CD4-positive, alpha-beta T cell treated with Interleukin-1 beta for 1 hour (primary cell): ENCODE results near the gene BCAR1.
"Not testable (repeated sequence)": the region's sequence is repeated elsewhere in the genome, so short reads cannot be mapped to it uniquely, and the experiment has no call there.

Experiments used
- DNase-seq, 2 donors: peaks; one replicate each; pipeline ENCODE4 v3.0.0-alpha.2; 2020 to 2022

Gene BCAR1

DNA sequence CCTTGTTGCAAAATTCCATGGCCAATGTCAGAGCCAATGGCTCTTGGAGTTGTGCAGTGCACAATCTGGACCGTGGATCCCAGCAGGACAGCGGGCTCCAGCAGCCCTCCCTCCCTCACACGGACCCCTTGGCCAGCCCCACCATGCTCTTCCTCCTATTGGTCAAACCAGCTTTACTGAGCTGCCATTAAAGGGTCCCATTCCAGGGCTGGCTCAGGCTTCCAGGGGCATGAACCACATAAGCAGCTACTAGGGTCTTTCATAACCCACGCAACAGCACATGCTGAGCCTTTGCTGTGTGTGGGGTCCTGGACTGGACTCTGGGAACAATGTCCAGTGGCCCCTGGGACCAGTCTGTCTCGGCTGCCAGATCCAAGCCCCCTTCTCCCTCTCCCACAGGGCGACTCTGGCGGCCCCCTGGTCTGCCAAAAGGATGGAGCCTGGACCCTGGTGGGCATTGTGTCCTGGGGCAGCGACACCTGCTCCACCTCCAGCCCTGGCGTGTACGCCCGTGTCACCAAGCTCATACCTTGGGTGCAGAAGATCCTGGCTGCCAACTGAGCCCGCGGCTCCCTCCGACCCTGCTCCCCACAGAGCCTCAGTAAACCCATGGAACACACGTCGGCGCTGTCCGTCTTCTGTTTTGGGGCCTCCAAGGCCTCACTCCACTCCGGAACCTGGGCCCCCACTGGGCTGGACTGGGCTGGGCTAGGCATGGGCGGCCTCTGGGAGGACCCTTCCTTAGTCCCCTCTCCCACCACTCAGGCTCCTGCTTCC is 26.9 kb downstream of the BCAR1 start:
- DNase-seq = no peak

DNA sequence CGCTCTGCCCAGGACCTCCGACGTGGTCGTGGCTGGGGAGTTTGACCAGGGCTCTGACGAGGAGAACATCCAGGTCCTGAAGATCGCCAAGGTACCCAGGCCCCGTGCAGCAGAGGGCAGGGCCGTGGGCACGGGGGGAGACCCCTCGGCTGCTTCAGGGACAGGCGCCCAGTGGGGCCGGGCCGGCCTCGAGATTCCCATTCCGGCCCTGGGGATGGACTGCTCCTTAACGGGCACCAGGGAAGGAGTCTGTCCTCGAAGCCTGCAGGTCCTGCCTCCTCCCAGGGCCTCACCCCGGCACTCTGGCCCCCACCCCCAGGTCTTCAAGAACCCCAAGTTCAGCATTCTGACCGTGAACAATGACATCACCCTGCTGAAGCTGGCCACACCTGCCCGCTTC is 28.3 kb downstream of the BCAR1 start:
- DNase-seq = not testable (repeated sequence)

- no peak for DNase-seq
These were observed 29.1 kb downstream of the BCAR1 start for GRCh38 chr16:75222271-75222783.

DNA sequence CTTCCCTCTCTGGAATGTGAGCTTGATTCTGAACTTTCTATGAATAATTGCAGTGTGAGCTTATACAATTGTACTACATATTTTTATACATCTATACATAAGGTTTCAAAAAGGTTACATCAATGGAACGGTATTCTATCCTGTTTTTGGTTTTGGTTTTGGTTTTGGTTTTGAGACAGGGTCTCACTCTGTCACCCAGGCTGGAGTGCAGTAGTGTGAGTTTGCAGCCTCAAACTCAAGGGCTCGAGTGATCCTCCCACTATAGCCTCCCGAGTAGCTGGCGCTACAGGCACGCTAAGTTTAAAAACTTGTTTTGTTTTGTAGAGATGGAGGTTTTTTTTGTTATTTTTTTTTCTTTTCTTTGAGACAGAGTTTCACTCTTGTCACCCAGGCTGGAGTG is 31.6 kb downstream of the BCAR1 start:
- DNase-seq = peak in 1 of 2 donors; percentile 22

DNA sequence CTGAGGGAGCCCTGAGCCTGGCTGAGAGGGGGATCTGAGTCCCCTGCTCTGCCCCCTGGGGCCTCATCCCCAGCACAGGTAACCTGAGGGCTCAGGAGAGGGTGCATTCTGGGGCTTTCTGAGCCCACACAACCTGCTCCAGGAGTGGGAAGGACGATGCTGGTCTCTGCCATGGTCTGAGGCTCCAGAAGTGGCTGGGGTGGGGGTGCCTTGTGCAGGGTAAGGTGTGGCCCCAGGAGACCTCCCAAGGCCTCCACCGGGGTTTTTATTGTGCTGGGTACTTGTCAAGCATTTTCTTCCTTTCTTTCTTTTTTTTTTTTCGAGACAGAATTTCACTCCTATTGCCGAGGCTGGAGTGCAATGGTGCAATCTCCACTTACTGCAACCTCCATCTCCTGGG is 32.3 kb downstream of the BCAR1 start:
- DNase-seq = no peak

DNA sequence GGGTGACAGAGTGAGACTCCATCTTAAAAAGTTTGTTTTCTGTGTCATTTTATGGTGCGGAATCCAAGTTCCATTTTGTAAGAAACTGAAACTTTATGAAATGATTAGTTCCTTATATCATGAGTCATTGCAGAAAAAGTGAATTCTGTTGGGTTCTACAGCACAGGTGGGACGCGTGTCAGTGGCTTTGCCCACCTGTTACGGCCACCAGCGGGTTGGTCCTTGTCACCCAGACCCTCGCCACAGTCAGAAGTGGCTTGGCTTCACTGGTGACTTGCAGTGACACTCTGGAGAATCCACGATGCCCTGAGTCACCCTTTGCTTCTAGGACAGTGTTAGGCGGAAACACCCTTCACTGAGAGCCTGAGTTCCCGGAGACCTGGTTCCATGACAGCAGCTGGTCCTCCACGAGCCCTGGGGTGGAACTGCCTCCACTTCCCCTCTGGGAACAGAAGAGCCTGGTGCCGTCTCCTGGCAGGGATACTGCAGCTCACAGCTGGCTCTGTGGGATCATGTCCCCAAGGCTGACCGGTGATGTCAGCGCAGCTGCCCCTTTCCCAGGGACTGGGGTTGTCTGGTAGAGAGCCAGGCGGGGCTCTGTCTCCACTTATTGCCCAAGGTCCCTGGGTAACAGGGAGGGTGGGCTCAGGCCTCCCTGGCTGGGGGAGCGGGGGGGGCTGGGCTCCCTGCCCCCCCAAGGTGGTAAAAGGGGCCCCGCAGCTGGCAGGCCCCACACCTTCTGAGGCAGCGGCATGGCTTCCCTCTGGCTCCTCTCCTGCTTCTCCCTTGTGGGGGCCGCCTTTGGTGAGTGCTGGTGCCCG is 33.0 kb downstream of the BCAR1 start, which contains the start of gene CTRB1:
TSS of gene CTRB1 (plus strand) at position 733 of the 821 bp plus-strand sequence. CDS start at position 753, 20 bp downstream.
- no peak for DNase-seq

GRCh38 chr16:75217389-75217851 is 34.0 kb downstream of the BCAR1 start:
- no peak for DNase-seq

GRCh38 chr16:75216576-75216975 is 34.8 kb downstream of the BCAR1 start:
- no peak for DNase-seq

- no peak for DNase-seq
These were observed 35.3 kb downstream of the BCAR1 start for GRCh38 chr16:75216127-75216526.

DNA sequence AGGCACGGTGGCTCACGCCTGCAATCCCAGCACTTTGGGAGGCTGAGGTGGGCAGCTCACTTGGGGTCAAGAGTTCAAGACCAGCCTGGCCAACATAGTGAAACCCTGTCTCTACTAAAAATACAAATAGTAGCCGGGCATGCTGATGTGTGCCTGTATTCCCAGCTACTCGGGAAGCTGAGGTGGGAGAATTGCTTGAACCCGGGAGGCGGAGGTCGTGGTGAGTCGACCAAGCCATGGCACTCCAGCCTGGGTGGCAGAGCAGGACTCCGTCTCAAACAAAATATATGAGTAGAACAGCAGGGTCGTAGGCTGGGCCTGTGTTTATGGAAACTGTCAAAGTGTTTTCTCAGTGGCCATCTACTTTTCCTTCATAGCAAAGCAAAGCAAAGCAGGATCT is 40.1 kb downstream of the BCAR1 start:
- not testable (repeated sequence) for DNase-seq

- DNase-seq = no peak
These were observed 41.5 kb downstream of the BCAR1 start for GRCh38 chr16:75209944-75210343.

- not testable (repeated sequence) for DNase-seq
These were observed 41.9 kb downstream of the BCAR1 start for GRCh38 chr16:75209514-75209913.

DNA sequence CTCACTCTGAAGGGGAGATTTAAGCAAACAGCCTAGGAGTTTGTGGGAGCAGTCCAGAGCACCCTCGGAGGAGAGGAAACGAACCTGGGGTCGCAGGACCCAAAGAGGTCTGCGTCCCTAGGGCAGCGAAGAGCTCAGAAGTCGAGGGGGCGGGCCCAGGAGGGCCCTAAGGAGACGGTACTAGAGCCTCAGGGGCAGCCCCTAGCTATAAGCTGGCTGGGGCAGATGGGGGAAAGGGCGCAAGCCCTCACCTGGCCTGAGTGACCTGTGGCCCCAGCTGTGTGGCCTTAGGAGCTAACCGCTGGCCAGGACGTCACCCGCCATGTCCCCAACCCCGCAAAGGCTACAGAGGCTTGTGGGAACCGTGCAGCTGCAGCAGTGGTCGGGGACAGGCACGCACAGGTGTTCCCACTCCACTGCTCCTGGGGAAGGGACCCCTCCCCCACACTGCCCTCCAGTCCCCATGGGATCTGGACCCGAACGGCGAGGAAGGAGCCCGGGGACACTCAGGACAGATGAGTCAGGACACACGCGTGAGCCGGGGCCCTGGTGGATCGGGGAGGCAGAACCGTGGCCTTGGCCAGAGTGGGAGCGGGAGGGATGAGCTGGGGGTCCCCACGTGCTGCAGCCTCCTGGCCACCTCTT is 42.4 kb downstream of the BCAR1 start:
- DNase-seq = no peak

DNA sequence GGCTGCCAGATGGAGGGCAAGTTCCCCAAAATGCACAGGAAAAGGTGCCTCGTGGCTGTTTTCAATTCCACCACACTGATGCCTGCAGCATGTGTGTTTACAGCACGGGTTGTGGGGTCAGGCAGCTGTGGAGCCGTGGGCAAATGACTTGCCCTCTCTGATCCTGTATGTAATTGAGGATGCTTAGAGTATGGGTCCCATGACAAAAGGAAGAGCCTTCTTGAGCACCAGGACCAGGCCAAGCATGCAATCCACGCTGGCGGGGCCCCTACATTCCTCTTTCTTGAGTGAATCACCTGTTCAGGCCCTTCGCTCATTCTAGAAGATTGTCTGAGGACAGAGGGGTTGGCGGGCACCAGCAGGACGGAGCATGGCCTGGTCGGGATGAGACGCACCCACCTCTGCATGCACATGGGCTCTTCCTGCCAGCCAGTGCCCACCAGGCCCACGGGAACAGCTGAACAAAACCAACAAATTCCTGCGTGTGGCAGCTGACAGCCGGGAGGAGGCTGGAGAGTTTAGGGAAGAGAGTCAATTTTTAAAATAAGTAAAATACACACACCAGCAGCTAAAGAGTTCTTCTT is 43.1 kb downstream of the BCAR1 start:
- DNase-seq = no peak

- DNase-seq = no peak
These were observed 43.6 kb downstream of the BCAR1 start for GRCh38 chr16:75207831-75208230.

DNA sequence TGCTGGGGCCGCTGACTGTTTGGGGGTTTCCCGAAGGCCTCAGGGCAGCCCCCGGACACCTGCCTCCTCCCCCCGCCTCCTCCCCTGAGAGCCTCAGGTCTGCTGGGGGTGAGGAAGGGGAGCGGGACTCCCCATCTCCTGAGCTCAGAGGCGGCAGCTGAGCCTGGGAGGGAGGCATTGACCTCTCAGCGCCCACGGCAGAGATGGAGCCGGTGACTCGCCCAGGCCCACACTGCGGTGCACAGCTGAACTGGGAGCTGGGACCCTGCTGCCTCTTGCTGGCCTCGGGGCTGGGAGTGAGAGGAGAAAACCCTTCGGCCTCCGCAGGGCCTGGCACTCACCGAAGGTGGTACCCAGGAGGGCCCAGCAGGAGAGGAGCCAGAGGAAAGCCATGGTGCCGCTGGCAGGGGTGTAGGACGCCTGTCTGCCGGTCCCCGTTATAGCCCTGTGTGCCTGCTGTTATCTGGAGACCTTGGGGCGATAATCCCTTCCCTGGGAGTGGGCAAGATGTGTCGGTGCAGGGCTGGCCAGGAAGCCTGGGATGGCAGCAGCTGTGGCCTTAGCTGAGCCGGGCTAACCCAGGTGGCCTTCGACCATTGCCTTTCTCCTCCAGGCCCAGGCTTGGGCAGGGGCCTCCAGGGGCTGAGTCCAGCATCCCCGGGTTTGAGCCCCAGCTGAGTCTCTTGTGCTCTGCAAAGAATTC is 44.5 kb downstream of the BCAR1 start, which contains the start of gene CTRB2:
TSS of gene CTRB2 (minus strand) at position 413 of the 703 bp plus-strand sequence. CDS start at position 393, 20 bp downstream.
- DNase-seq = no peak

- not testable (repeated sequence) for DNase-seq
These were observed 45.3 kb downstream of the BCAR1 start for GRCh38 chr16:75205961-75206748.

DNA sequence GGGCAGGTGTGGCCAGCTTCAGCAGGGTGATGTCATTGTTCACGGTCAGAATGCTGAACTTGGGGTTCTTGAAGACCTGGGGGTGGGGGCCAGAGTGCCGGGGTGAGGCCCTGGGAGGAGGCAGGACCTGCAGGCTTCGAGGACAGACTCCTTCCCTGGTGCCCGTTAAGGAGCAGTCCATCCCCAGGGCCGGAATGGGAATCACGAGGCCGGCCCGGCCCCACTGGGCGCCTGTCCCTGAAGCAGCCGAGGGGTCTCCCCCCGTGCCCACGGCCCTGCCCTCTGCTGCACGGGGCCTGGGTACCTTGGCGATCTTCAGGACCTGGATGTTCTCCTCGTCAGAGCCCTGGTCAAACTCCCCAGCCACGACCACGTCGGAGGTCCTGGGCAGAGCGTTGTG is 46.0 kb downstream of the BCAR1 start:
- DNase-seq = not testable (repeated sequence)

DNA sequence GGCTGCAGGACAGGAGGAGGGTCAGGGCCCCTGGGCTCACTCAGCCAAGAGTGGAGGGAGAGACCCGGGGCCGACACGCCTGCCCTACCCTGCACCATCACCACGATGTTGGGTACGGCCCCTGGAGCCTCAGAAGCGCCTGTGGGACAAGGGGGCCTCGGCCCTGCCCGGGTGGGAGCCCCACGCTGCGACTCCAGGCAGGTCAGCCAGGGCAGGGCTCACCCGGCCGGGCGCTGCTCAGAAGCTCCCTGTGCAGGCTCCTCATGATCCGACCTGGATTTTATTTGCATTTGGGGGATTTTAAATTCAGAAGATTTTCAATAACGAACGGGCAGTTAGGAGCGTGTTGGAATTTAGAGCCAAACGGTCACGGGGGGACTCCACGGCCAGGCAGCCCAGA is 46.5 kb downstream of the BCAR1 start:
- DNase-seq = not testable (repeated sequence)

DNA sequence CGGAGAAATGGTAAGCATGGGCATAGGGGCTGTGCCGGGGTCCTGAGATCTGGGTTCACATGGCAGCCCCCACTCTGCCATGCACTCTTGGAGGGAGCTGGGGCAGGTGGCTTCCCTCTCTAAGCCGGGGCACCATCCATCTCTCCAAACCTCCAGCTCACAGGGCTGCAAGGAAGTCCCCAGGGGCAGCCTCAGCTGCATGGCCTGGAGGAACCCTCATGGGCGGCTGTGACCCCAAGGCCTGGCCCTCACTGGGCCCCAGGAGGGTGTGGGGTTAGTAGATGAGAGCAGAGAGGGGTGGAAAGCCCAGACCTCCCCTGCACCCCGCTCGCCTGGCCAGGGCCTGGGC is 47.0 kb downstream of the BCAR1 start:
- no peak for DNase-seq
